HG03442 (cell line): ENCODE measurements around the gene UBE4B.
"Not testable (repeated sequence)": the region's sequence is repeated elsewhere in the genome, so short reads cannot be mapped to it uniquely, and the experiment has no call there.

Experiments
- ATAC-seq: cut with Tn5 transposase; IDR thresholded peaks from one replicate; pipeline ENCODE4 v1.9.1; 2021; ENCODE audit warnings: mild to moderate bottlenecking, moderate library complexity; ENCODE audit not compliant: unreplicated experiment

UBE4B gene

DNA sequence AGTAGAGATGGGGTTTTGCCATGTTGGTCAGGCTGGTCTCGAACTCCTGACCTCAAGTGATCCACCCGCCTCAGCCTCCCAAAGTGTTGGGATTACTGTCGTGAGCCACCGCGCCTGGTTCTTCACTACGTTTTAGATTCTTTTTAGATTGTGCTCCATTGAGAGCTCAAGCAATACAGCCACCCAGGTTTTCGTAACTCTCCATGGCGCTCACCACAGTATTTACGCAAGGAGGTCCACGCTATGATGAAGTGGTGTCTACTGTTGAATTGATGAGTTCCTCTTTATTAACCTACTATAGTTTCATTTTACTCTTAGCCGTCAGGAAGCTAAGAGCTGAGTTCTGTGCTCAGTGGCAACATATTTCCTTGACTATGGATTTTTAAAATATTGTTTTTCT lies 175.8 kb downstream of the UBE4B start:
- no peak for ATAC-seq

DNA sequence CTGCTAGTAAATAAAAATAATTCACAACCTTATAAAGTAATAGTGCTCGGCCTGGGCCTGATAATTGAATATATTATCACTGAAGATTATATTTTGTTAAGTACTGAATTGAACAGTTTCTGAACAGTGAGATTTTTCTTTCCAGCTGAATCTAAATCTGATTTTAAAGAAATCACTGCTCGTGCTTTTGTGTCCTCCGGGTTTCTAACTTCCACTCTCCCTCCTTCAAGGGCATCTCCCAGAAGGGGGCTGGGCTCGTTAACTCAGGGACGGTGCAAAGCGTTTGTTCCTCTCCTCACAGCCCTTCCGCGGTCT lies 176.8 kb downstream of the UBE4B start:
- no peak for ATAC-seq

DNA sequence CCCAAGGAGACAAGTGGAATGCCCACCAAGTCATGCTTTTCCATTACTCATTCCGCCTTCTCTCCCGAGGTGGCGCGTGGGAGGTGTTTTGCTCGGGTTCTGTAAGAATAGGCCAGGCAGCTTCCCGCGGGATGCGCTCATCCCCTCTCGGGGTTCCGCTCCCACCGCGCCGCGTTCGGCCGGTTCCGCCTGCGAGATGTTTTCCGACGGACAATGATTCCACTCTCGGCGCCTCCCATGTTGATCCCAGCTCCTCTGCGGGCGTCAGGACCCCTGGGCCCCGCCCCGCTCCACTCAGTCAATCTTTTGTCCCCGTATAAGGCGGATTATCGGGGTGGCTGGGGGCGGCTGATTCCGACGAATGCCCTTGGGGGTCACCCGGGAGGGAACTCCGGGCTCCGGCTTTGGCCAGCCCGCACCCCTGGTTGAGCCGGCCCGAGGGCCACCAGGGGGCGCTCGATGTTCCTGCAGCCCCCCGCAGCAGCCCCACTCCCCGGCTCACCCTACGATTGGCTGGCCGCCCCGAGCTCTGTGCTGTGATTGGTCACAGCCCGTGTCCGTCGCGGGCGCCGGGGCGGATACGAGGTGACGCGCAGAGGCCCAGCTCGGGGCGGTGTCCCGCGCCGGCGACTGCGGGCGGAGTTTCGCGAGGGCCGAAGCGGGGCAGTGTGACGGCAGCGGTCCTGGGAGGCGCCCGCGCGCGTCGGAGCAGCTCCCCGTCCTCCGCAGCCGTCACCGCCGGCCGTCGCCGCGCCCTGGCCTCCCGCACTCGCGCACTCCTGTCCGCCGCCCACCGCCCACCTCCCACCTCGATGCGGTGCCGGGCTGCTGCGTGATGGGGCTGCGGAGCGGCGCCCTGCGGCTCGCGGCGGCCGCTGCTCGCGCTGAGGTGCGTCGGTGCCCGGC lies 177.4 kb downstream of the UBE4B start, which contains the start of gene KIF1B:
TSS of gene KIF1B (plus strand) at position 666 of the 906 bp plus-strand sequence. CDS start 21,759 bp downstream, outside the sequence.
- peak; percentile 92 for ATAC-seq

DNA sequence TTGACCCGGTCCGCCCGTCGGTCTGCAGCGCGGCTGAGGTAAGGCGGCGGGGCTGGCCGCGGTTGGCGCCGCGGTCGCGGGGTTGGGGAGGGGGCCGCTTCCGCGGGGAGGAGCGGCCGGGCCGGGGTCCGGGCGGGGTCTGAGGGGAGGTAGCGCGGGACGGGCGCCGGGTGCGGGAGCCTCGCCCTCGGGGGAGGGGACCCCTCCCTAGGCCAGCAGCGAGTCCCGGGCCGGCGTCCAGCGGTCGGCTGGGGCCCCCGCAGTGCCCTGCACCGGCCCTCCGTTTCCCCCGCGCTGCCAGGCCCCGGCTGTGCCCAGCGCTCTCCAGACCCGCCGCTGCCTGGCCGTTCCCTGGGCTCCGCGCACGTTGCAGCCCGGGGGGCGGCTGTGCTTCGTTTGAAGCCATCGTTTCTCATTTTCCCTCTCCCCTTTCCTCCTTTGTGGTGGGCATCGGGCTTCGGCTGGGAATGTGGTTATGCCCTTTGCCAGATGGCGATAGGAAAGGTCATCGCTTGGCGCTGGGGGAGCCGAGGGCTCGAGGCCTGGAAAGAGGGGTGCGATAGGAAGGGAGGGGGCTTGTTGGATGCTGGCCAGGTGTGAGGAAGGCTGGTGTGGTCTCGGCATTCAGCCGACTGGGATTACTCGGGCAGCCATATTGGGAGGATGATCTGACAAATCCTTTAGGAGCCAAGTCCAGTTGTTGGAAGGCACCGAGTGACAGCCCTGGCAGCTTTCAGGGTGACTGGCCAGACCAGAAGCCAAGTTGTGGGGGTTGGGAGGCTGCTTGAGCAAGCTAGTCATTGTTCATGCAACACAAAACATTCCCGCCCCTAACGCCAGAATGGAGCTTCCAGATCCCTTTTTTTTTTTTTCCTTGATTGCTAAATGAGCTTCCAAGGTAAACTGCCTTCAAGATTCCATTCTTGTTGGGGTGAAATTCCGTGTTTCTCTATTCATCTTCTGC lies 178.4 kb downstream of the UBE4B start:
- peak; percentile 16 for ATAC-seq

DNA sequence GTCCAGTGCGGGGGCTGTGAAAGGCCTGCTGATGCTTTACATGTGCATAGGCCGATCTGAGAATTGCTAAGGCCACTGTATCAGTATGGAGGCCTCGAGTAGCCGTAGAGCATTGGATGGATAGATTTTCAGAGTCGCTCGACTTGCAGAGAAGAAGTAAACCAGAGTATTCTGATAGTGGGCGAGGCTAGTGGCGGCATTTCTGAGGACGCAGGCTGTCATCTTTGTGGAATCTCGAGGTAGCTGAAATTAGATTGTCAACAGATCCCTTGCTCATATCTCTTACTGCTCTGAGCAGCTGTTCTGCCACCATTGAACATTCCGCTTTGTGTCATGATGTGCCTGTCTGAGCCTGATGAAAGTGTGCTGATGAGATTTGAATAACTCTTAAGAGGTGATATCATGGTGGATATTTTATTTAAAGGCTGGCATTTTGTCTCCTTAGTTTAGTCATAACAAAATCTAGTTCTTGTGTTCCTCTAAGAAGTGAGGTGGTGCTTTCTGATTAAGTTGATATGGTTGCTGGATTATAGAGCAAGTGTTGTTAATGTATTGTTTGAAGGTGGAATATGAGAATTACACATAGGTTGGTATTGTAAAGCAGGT lies 179.2 kb downstream of the UBE4B start:
- no peak for ATAC-seq

DNA sequence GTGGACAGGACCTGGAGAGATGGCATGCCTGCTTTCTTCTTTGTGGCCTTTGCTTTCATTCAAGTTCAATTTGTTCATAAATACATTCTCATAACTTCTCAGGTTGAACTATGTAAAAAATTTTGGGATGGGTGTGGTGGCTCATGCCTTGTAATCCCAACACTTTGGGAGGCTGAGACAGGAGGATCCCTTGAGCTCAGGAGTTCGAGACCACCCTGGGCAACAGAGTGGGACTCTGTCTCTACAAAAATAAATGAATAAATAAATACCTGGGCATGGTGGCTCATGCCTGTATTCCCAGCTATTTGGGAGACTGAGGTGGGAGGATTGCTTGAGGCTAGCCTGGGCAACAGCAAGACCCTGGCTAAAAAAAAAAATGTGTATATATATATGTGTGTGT lies 179.7 kb downstream of the UBE4B start:
- no peak for ATAC-seq

DNA sequence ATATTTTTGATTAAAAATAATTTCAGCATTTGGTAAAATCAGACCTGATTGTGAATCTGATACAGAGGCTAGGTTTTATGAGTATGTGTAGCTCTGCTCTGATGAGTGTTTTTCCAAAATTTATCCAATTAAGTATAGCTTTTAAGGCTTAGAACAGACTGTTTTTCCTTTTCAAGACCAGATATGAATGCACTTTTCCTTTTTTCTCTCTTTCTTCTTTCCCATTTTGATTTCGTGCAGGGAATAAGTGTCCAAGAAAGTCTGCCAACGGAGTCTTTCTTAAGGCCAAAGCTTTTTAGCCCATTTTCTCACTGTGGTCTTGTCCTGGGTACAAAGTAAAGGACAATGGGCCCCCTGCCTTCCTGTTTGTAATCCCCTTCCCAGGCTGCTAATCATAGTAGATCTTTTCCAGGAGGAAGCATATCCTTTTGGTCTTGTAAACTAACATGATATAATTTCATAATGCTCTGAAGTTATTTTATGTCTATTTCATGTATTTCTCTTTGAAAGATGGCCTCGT lies 180.5 kb downstream of the UBE4B start:
- ATAC-seq = no peak

DNA sequence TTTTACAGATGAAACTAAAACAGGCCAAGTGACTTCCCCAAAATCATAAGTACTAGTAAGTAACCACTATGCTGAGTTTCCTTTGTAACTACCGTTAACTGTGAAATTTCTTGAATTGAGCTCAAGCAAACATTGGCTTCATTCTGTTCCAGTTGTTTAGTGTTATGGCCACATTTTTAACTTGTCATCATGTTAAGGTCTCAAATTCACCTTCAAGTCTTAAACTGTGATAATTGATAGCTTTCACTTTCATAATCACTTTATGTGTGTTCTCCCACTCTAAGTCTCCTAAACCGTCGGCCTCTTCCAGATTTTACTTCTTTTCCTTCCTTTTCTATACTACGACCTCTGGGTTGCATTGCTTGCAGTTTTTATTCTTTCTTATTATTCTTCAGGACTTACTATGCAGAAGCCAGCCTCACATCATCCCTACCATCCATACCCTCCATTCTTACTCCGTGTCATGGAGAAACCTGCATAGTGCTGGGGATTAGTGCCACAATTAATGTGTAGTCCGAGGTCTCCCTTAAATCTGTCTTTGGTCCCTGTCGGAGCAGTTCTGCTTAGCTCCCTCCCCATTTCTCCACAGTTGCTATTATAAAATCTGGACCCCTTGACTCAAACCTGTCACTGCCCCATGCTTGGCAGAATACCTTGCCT lies 183.5 kb downstream of the UBE4B start:
- ATAC-seq = no peak

DNA sequence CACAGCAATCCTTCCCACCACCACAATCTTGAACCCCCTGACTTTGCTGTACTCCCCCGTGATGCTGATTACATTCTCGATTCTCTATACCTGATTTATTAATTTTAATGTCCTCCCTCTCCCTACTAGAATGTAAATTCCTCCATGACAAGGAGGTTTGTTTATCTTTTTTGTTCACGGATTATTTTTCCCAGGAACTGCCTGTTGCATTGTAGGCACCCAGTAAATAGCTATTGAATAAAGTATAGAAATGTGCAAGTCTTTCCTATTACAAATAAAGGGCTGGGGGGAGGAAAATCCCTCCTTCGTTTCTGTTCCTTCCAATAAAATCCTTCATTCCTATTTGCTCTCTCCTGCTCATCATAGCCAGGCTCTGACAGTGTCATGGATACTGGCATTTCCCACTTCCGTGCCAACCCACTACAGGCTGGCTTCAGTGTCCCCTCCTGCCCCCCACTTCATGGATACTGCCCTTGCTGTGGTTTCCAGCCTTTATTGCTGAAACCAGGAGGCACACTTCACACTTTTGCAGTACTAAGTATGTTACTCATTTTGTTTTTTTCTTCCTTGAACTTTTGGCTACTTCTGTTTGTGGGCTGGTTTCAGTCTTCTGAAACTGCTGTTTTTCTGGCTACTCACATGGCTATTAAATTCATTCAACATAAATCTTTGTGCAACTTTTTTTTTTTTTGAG lies 185.1 kb downstream of the UBE4B start:
- ATAC-seq = no peak

DNA sequence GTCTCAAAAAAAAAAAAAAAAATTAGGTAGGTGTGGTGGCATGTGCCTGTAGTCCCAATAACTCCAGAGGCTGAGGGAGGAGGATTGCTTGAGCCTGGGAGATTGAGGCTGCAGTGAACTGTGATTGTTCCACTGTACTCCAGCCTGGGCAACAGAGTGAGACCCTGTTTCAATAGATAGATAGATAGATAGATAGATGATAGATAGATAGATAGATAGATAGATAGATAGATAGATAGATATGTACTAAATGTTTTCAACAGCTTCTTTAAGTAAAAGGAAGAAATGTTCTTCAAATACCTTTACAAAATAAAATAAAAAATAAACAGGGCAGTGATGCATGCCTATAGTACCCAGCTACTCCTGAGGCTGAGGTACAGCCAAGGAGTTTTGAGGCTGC lies 187.4 kb downstream of the UBE4B start:
- ATAC-seq = no peak

DNA sequence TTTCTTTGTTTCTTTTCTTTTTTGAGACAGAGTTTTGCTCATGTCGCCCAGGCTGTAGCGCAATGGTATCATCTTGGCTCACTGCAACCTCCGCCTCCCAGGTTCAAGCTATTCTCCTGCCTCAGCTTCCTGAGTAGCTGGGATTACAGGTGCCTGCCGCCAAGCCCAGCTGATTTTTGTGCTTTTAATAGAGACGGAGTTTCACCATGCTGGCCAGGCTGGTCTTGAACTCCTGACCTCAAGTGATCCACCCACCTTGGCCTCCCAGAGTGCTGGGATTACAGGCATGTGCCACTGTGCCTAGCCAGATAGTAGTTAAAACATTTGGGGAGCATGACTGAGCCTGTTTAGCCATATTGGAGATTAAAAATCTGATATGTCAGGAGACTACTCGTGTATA lies 187.9 kb downstream of the UBE4B start:
- ATAC-seq = not testable (repeated sequence)

DNA sequence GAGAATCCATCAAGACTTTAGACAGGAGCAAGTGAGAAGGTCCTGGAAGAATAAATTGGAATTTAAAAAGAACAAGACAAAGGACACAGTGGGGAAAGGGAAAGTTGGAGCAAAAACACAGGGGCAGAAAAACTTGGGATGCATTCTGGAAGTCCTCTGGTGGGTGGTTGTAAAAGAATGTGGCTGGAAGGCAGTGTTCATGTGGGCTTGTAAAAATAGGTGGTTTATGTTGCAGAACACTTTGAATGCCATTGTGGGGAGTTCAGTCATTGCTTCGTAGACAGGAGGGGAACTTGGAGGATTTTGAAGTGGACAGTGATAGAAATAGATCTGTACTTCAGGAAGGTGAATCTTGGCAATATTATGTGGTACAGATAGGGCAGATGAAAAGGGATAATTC lies 192.8 kb downstream of the UBE4B start:
- no peak for ATAC-seq

DNA sequence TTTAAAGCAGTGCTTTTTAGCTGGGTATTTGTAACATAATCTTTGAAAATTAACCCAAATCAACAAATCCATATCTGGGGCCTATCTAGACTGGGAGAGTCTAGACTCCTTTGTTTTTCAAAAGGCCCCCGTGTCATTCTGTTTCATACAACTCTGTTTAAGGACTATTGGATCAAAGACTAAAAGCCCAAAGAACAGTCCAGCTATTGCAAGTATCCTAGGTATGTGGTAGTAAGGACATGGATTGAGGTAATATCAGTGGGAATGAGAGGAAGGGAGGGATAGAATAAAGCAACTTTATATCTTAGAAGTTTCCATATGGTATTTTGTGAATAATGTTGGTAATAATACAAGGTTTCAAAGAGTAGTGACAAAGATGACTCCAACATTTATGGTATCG lies 195.8 kb downstream of the UBE4B start:
- no peak for ATAC-seq

DNA sequence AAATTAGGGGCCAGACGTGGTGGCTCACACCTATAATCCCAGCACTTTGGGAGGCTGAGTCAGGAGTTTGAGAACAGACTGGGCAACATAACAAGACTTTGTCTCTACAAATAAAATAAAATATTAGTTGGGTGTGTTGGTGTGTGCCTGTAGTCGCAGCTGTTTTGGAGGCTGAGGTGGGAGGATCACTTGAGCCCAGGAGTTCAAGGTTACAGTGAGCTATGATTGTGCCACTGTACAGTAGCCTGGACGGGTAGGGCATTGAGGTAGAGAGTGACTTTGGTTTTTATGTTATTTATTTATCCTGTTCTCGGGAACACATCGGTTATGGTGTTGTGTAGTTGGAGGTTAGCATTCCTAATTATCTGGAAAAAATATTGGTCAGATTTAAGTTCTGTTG lies 197.1 kb downstream of the UBE4B start:
- no peak for ATAC-seq
